GM12801 (cell line): ENCODE measurements around the gene RHBDD3.

Source experiments
- CTCF ChIP-seq: IDR thresholded peaks from one replicate; pipeline ENCODE4 v1.5.1; 2011; ENCODE audit warnings: control low read depth; ENCODE audit not compliant: insufficient read length; ENCODE audit errors: extremely low read depth

RHBDD3 gene

GRCh38 chr22:29265929-29266328 lies 1.9 kb downstream of the RHBDD3 start:
- no peak for TF ChIP-seq CTCF

- TF ChIP-seq CTCF: no peak
These were observed 2.5 kb downstream of the RHBDD3 start for GRCh38 chr22:29265305-29265704.

- no peak for TF ChIP-seq CTCF
These were observed 3.9 kb downstream of the RHBDD3 start for GRCh38 chr22:29263791-29264276.

DNA sequence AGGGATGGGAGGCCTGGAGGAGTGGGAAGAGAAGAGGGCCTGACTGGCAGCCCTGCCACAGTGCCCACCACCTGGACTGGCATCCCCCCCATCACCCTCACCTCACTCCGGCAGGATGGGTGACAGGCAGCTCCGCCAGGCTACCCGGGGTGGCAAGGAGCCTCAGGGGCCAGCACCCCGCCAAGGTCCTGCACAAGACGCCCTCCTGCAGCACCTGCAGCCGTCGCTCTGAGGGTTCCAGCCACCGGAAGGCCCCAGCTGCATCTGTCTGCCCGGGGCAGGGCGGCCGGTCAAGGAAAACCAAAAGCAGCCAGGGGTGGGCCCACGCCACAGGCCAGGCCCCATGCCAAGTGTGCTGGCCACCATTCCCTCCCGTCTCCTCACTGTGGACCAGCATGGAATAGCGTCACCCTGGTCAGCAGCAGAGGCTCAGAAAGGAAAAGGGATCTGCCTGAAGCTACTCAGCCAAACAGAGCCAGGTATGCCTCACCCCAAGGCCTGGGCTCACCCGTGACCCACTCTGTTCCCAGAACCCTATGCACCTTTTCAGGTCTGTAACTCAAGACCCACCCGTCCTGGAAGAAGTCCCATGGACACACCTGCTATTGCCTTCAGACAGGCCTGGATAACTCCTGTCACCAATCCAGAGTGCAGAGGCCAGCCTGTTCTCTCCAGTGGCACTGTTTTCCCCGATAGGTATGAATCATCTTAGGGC lies 7.0 kb downstream of the RHBDD3 start:
- no peak for TF ChIP-seq CTCF

DNA sequence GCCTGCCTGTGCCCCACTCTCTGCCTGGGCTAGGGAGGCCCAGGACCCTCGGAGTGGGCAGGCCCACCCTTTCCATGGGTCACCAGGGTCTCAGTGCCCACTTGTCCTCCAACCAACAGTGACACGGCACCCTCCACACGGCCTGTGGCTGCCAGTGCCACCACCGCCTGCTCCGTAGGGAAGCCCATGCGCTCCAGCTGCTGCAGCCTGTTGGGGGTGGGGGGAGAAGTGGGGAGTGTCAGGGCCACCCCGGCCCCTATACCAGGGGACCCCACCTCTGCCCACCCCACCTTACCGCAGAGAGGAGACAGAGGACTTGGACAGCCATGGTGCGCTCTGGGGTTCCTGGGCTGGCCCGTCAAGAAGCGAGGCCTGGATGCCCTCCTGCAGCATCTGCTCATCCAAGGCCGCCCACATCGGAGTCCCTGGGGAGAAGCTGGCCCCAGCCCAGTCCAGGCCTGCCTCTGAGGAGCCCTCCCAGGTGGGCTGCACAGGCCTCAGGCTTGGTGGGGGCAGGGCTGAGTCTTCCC lies 7.7 kb downstream of the RHBDD3 start:
- TF ChIP-seq CTCF: no peak

GRCh38 chr22:29259253-29259899 lies 8.4 kb downstream of the RHBDD3 start:
- TF ChIP-seq CTCF: no peak

DNA sequence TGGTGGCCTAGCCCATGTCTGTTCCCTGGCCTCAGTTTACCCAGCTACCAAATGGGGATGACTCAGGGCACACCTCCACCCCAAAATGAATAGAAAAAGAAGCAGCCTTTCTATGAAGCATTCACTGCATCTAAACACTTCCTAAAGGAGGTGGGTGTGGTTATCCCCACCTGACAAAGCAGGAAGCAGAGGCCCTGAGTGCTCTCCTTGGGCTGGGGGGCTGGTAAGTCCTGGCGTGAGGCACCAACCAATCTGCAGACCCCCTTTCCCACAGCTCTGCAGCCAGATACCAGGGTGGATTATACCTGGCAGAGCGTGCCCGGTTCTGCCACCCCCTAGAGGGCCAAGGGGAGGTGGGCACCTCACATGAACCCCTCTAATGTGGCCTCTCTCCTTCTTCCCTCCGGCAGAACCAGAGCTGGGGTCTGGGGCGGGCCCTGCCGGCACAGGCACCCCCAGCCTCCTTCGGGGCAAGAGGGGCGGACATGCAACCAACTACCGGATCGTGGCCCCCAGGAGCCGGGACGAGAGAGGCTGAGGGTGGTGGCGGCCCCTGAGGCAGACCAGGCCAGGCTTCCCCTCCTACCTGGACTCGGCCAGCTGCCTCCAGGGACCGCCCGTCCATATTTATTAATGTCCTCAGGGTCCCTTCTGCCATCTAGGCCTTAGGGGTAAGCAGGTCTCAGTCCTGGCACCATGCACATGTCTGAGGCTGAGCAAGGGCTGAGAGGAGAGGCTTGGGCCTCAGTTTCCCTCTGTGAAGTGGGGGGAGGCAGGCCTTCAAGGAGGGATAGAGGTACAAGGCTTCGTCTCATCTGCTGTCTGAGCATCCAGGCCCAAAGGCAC lies 9.2 kb downstream of the RHBDD3 start:
- TF ChIP-seq CTCF: no peak
